Fibroblast of skin of right quadriceps (primary cell): ENCODE measurements around the gene TNS2.

Experiments used
- DNase-seq: peaks from one replicate; pipeline ENCODE4 v3.0.0-alpha.2; 2013

TNS2 gene

GRCh38 chr12:53058674-53059433 is 9.0 kb downstream of the TNS2 start:
- no peak for DNase-seq

GRCh38 chr12:53059434-53060063 is 9.7 kb downstream of the TNS2 start:
- no peak for DNase-seq

- no peak for DNase-seq
Observed at GRCh38 chr12:53060064-53060720, 10.3 kb downstream of the TNS2 start.

GRCh38 chr12:53060721-53061276 is 10.9 kb downstream of the TNS2 start:
- DNase-seq: no peak

GRCh38 chr12:53061404-53062010 is 11.6 kb downstream of the TNS2 start:
- no peak for DNase-seq

GRCh38 chr12:53062011-53062961 is 12.4 kb downstream of the TNS2 start:
- no peak for DNase-seq

- DNase-seq: no peak
Observed at GRCh38 chr12:53062977-53063707, 13.3 kb downstream of the TNS2 start.

GRCh38 chr12:53063708-53064612 is 14.1 kb downstream of the TNS2 start:
- peak; percentile 70 for DNase-seq

GRCh38 chr12:53064613-53065436 is 15.0 kb downstream of the TNS2 start:
- DNase-seq: no peak

GRCh38 chr12:53065470-53065869 is 15.6 kb downstream of the TNS2 start:
- DNase-seq: no peak

- peak; percentile 80 for DNase-seq
Observed at GRCh38 chr12:53065975-53066931, 16.4 kb downstream of the TNS2 start.

- no peak for DNase-seq
Observed at GRCh38 chr12:53067074-53067992, 17.5 kb downstream of the TNS2 start.

GRCh38 chr12:53067993-53068770 is 18.3 kb downstream of the TNS2 start:
- DNase-seq: no peak

GRCh38 chr12:53068811-53069585 is 19.1 kb downstream of the TNS2 start:
- no peak for DNase-seq
